GM18867 (cell line): ENCODE measurements around the gene OR10H2.
"Not testable (repeated sequence)": the region's sequence is repeated elsewhere in the genome, so short reads cannot be mapped to it uniquely, and the experiment has no call there.

ENCODE experiments used
- ATAC-seq: cut with Tn5 transposase; IDR thresholded peaks from one replicate; pipeline ENCODE4 v1.9.1; 2021; ENCODE audit warnings: mild to moderate bottlenecking, moderate library complexity; ENCODE audit not compliant: unreplicated experiment

The OR10H2 gene

DNA sequence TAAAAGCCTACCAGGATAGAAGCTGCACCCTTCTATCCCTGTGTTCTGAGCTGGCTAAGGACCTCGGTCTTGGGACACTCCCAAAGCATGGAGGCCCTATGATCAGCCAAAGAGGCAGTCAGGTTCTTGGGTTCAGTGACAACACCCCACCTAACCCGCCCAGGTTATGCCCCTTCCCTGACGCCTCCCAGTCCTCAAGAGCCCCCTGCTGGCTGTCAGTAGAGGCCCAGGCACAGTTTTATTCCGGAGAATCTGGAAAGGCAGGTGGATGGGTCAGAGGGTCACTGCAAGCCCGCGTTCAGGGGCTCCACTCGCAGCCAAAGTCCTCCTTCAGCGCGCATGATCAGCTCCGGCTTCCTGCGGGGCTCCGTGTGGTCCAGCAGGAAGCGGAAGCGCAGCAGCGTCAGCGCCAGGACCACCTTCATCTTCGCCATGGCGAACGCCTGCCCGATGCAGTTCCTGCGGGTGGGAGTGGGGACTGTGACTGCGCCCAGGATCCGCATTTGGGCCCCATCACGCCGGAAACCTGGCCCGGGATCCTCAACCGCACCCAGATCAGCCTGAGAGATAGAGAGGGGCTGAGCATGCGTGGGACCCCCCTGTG, 32.2 kb downstream of the OR10H2 start:
- no peak for ATAC-seq

DNA sequence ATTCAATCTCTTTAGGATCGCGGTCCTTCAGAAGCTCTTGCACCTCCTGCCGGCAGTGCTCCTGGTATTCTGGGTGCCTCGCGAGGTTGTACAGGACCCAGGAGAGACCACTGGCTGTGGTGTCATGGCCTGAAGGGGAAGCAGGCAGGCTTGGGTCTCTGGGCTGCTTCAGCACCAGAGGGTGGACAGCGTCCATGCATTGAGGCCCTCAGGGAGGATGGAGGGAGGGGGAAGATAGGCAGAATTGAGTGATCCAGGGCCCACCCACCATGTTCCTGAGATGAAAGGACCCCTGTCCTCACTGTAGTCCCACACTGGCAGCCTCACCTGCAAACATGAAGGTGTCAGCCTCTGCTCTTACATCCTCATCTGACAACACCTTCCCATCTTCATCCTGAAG, 41.8 kb downstream of the OR10H2 start:
- ATAC-seq = no peak

DNA sequence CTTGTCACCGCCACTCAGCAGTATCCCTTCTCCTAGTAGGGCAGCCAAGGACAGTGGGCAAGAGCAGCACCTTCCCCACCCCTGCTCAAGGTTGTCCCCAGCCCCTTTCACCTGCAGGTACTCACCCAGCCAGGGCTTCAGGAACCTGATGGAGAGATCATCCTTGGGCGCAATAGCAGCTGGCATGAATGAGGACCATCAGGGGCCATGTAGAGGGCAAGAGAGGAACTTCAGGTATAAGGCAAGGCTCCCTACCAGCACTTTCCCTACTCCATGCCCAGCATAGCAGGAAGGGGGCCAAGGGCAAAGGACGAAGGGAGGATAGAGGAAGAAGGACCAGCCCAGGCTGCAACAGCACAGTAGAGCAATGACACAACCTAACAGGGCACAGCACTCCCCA, 46.3 kb downstream of the OR10H2 start:
- not testable (repeated sequence) for ATAC-seq

DNA sequence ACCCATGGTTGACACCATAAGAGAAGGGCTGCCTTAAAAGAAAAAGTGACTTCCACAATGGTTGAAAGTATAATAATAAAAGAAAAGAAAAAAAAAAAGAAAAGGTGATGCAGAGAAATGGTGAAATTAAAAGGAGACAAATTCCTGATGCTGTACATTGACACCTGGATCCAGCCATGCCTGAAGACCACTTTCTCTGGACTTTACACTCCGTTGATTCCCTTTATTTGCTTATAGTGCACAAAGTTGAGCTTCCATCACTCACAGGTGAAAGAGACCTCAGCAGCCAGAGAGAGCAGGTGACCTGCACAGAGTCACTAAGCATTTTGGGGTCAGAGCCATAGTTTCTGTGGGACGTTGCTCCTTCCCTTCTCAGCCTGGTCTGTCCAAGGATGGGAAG, 47.4 kb downstream of the OR10H2 start:
- no peak for ATAC-seq

DNA sequence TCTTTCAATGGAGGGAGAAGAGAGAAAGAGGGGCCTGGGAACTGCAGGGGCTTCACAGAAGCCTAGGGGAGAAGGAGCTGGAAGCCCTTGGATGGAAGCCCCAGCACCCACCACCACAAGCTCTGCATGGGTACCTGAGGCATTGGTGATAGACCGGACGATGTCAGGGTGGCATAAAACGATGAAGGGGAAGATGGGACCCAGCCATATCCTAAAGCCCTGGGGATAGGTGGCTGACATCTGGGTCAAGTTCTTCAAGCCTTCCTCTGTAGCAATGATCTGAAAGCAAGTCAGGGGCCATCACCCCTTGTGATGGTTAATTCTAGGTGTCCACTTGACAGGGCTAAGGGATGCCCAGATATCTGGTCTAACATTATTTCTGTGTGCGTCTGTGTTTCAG, 48.4 kb downstream of the OR10H2 start:
- ATAC-seq = no peak

DNA sequence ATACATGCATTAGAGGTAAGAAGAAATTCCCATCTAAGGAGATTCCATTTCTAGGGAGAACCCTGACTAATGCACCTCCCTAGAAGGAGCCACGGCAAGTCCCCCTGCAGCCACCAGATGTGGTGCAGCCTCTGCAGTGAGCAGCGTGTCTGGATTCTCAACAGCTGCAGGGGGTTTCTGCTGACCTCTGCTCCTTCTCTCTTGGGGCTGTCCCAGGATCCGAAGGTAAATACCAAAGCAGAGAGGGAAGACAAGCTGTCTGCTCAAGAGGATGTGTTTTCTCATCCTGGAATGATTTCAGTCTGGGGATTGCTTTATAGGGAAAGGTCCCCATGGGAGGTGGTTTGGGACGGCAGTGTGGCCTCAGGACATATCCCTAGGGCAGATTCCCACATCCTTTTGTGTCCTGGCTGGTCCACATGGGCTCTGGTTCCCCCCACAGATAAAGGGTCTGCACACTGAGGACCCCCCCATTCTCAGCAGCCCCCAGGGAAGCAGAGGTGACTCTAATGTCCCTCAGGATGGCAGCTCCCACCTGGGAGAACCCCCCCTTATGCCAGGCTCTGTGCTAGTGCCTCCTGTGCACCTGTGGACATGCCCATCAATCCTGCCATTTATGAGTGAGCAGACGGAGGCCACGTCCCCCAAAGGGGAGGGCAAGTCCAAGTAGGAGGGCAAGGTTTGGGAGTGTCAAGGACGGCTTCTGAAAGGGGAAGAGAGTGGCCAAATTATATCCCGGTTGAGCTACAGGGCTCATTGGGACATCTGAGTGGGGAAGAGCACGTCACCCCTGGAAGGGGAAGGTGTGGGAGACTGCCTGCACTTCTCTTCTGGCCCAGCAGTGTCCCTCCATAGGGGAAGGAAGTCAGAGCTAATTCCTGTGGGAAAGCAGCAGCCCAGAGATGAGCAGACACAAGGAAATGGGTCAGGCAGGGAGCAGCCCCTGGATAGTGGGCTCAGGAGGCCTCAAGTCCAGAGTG, 49.5 kb downstream of the OR10H2 start:
- no peak for ATAC-seq
